GM21515 (cell line): Measurements from ENCODE around the gene RREB1.
"Not testable (repeated sequence)": the region's sequence is repeated elsewhere in the genome, so short reads cannot be mapped to it uniquely, and the experiment has no call there.

Source experiments
- ATAC-seq: cut with Tn5 transposase; IDR thresholded peaks from one replicate; pipeline ENCODE4 v1.9.1; 2021; ENCODE audit not compliant: unreplicated experiment

The RREB1 gene

GRCh38 chr6:7143476-7143974, 35.8 kb downstream of the RREB1 start:
- ATAC-seq: no peak

DNA sequence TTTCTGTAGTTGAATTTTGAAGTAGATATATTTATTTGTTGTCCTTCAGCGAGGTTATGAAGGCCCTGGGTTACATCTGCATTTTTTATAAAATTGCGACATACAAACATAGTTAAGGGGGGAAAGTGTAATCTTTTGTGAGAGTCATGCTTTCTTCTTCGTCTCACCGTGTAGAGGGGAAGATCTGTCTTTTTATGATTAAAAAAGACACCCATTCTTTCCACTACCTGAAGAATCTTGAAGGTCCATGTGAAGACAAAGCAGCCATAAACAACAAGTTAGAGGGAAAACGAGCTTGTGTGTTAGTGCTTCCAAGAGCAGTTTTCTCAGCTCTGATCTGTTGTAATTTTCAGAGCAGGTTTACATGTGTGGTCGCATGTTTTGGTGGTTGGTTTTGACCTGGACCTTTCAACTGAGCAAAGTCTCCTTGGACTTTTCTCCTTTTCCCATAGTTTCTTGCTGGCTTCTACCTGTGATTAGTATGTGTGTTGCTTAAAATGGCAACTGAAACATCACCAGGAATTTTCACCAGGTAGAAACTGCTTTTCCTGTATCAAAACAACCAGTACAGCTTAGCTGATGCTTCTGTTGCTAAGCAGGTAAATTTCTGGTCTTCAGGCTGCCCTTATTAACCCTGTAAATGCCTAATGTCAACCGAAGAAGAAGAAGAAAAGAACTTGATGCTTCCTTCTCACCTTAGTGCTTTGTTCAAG, 37.3 kb downstream of the RREB1 start:
- no peak for ATAC-seq

- ATAC-seq: no peak
These were observed 37.8 kb downstream of the RREB1 start for GRCh38 chr6:7145585-7145884.

DNA sequence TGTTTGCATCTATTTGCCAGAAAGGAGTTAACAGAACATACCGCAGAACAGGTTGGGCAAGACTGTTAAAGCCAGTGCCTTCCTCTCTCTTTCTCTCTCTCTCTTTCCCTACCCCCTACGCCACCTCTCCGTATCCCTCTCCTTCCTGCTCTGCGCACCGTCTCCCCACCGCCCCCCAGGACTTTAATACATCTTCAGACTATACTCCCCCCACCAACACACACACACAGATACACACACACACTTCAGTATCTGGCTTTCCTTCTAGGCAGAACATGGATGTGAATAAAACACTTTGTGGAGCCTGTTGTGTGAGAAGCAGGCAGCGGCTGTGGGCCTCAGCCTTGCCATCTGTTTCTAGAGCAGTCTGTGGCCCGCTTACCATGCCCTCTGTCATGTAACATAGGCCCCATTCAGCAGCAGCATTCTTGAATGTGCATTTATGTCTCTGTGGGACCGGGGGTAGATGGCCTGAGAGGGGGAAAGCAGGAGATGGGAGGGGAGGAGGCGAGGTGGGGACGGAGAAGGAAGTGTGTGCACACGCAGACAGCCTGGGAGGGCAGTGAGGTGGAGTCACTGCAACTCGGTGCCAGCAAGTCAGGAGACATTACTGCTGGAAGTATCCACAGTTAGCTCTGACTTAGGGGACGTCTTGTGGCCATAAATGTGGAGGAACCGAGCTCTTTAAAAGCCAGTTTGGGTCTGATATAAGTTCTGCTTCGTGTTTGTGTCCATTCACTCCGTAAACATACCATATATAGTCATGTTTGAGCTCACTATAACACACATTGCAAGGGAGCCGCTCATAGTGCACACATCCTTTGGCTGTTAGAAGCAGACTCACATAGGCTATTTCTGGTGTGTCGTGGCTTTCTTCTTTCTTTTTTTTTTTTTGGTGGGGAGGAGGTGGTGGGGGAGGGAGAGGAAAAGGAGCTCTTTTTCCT, 38.4 kb downstream of the RREB1 start:
- peak; percentile 64 for ATAC-seq

GRCh38 chr6:7147051-7147671, 39.4 kb downstream of the RREB1 start:
- ATAC-seq: no peak

DNA sequence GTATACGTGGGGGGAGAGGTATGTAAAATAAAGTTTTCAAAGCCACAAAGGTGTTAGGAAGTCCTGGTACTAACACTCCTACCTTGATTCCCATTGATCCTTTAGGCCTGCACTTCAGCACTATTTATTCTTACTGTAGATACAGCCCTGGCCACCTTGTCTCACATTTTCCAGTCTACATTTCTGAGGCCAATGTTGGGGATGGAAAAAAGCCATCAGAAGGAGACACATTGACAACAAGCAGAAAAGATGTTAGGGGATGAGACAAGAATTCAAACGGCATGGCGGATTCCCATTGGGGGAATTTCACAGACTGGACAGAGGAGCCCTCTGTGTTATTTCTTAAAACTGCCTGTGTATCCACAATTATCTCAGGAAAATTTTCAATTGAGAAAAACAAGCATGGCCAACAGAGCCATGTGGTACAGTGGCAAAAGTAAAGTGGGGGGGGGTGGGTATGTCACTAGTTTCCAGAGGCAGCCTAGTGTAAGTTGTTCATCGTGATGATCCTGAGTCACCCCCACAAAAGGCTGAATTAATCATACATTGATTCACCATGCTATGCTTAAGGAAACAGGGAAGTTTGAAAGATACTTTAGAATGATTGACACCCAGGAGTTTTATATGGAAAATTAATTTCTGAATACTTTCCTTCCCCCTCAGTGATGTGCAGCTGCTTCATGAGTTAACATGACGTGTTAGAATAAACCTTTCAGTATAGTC, 40.5 kb downstream of the RREB1 start:
- ATAC-seq: no peak

- ATAC-seq: no peak
These were observed 42.8 kb downstream of the RREB1 start for GRCh38 chr6:7150381-7151064.

- no peak for ATAC-seq
These were observed 43.6 kb downstream of the RREB1 start for GRCh38 chr6:7151381-7151780.

DNA sequence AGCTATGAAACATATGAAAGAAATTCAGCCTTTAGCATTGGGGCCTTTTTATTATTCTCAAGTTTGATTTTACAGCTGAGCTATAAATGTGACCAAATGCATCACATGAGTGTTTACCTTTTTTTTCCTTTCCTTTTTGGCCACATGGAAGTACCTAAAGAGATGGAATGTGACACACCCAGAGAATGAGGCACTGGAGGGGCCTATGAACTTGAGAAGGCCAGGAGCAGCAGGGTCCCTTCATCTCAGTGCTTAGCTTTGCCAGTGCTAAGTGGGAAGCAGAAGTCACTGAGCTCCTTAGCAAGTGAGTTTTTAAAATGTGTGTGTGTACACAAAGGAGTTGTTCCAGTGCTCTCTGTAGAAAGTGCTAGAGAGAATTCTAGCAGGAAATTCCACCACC, 44.7 kb downstream of the RREB1 start:
- no peak for ATAC-seq

GRCh38 chr6:7153789-7154188, 46.0 kb downstream of the RREB1 start:
- peak; percentile 5 for ATAC-seq

GRCh38 chr6:7154341-7155139, 46.8 kb downstream of the RREB1 start:
- peak; percentile 65 for ATAC-seq

DNA sequence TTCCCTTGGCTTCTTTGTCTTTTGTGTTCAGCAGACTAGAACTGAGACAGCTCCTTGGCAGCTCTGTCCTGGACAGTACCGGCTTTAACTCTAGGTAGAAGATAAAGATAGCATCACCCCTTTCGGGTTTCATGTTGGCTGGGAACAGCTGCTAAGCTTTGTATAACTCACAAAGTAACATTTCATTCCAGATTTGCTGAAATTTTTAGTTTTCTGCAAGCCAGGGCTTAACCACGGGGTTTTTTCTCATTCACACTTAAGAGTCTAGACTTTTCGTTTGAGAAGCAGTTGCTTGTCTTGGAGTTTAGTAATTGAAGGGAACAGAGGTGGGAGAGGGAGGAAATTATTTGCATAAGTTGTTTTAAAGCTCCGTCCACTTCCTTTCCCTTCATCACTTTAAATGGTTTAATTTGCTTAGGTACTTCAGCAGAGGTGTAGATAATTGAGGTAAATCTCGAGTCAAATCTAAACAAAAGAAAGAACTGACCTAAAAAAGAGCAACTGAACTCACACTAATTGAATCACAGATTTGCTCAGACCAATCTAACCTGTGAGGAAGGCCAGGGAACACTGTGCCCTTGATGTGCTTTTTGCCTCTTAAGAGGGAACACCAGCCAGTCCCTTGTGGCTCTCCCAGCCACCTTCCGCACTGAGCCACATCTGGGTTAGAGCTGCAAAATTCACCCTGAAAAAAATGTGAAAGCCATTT, 48.3 kb downstream of the RREB1 start:
- peak; percentile 48 for ATAC-seq

DNA sequence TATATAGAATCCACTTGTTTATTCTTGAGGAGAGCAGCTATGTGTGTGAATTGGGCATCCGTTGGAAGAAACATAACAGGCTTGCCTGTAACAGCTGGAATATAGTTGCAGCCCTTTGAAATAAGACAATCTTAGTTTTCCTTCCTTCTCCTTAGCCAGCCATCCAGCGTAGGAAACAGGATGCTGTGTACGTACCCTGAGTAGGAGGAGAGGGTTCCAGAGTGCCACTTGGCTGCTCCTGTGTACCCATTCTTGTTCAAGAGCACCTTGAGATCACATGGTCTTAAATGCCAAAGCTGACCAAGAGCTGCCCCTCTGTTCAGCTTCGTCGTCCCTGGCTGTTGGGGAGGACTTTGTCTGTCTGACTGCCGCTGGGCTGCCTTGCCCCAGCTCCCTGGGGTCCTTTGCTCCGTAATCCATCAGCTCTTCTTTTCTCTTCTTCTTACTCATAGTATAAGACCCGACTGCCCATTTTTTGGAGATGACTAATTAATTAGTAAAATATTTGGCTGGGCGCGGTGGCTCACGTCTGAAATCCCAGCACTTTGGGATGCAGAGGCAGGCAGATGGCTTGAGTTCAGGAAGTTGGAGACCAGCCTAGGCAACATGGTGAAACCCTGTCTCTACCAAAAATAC, 49.0 kb downstream of the RREB1 start:
- no peak for ATAC-seq

- ATAC-seq: not testable (repeated sequence)
These were observed 49.5 kb downstream of the RREB1 start for GRCh38 chr6:7157307-7157706.

- no peak for ATAC-seq
These were observed 50.2 kb downstream of the RREB1 start for GRCh38 chr6:7157752-7158616.

DNA sequence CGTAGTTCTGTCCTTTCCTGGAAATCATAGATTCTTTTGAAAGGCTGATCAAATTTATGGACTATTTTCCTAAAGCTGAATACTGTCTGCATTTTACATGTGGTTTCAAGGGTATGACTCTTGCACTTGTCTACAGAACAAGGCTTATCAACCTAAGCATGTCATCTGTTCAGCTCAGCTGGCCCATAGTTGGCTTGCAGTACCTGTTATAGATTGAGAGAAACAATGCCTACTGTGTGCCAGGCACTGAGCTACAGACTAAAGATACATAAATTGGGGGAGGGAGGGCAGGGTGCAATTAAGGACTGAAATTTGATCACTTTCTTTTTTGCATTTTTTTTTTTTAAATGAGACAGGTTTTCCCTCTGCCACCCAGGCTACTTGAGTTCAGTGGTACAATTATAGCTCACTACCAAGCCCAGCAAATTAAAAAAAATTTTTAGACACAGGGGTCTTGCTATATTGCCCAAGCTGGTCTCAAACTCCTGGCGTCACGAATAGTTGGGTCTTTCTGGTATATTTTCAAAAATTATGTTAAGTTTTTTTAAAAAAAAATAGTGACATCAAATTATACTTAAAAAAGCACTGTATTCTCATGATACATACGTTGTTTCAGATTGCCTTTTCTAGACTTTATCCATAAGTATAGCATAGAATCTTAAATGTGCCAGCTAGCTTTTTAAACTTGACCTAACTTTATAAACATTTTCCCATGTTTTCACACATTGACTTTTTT, 52.2 kb downstream of the RREB1 start:
- ATAC-seq: no peak

DNA sequence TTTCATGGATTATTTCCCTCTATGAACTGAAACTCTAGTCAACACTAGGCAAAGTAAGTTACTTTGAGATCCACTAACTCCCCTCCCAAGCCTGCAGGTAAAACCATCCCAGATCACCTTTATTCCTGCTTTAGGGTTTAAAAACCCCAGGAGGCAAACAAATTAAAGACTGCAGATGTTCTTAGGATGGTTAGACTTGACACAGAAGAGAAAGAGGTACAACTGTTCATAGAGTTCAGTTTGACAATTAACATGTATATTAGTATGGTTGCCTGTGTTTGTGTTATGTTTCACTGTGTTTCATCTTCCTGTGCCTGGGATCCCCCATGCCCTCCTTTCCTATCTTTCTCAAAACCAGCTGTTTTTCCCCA, 53.5 kb downstream of the RREB1 start:
- ATAC-seq: no peak
